ENCODE data around the gene TRAPPC4. TPM values are rescaled to one million over a fixed set of nuclear protein-coding genes. Genes with fewer than 3 reads are reported as not detected.

Gene TRAPPC4
- total and polyA plus RNA-seq, 11 donors, result 21.5 to 74.8 (median 44.4) TPM

Small RNA genes lying within 50 kb of the gene (microRNA-seq; reads per million reads assigned to microRNA genes)
- 0 to 0.41 (median 0.19) reads per million in 4 donors for gene MIR3656

Other genes starting within 250 kb of the TRAPPC4 start
- gene DDX6, start 227.6 kb upstream of the TRAPPC4 start, total RNA-seq, result 100 to 1,000 TPM in 8 of 9 donors, 10 to 100 TPM in 1; 83.7 to 166 (median 114) TPM
- gene DDX6, start 227.6 kb upstream of the TRAPPC4 start, polyA plus RNA-seq, result 10 to 100 TPM; 29.4 to 30.7 TPM
- gene CXCR5, start 134.9 kb upstream of the TRAPPC4 start, total RNA-seq, result under 1 TPM in 1 of 9 donors, not detected in 8; 0.11 TPM
- under 1 TPM; 0.25 to 0.27 TPM for gene CXCR5, start 134.9 kb upstream of the TRAPPC4 start, polyA plus RNA-seq
- gene BCL9L, start 92.8 kb upstream of the TRAPPC4 start, total RNA-seq, result 10 to 100 TPM; 33.4 to 80.3 (median 44.3) TPM
- gene BCL9L, start 92.8 kb upstream of the TRAPPC4 start, polyA plus RNA-seq, result 100 to 1,000 TPM in 1 of 2 donors, 10 to 100 TPM in 1; 28.0 to 102 TPM
- not detected for gene UPK2, start 62.5 kb upstream of the TRAPPC4 start, total RNA-seq
- not detected for gene UPK2, start 62.5 kb upstream of the TRAPPC4 start, polyA plus RNA-seq
- gene FOXR1, start 47.0 kb upstream of the TRAPPC4 start, total RNA-seq, result not detected
- not detected for gene FOXR1, start 47.0 kb upstream of the TRAPPC4 start, polyA plus RNA-seq
- 10 to 100 TPM in 6 of 9 donors, 1 to 10 TPM in 3; 7.9 to 15.8 (median 11.7) TPM for gene CENATAC, start 20.6 kb upstream of the TRAPPC4 start, total RNA-seq
- 10 to 100 TPM in 1 of 2 donors, 1 to 10 TPM in 1; 9.5 to 27.3 TPM for gene CENATAC, start 20.6 kb upstream of the TRAPPC4 start, polyA plus RNA-seq
- gene RPS25, start 423 bp upstream of the TRAPPC4 start, total RNA-seq, result 1,000 to 10,000 TPM in 2 of 9 donors, 100 to 1,000 TPM in 7; 719 to 1,307 (median 821) TPM
- gene RPS25, start 423 bp upstream of the TRAPPC4 start, polyA plus RNA-seq, result 1,000 to 10,000 TPM; 1,773 to 1,882 TPM
- gene SLC37A4, start 12.1 kb downstream of the TRAPPC4 start, total RNA-seq, result 10 to 100 TPM in 3 of 9 donors, 1 to 10 TPM in 6; 4.5 to 18.5 (median 7.7) TPM
- 10 to 100 TPM in 1 of 2 donors, 1 to 10 TPM in 1; 7.4 to 10.1 TPM for gene SLC37A4, start 12.1 kb downstream of the TRAPPC4 start, polyA plus RNA-seq
- gene HYOU1, start 38.4 kb downstream of the TRAPPC4 start, total RNA-seq, result 100 to 1,000 TPM in 1 of 9 donors, 10 to 100 TPM in 8; 45.9 to 104 (median 68.6) TPM
- 100 to 1,000 TPM in 1 of 2 donors, 10 to 100 TPM in 1; 34.7 to 260 TPM for gene HYOU1, start 38.4 kb downstream of the TRAPPC4 start, polyA plus RNA-seq
- 10 to 100 TPM; 18.7 to 33.3 (median 21.5) TPM for gene VPS11, start 49.1 kb downstream of the TRAPPC4 start, total RNA-seq
- gene VPS11, start 49.1 kb downstream of the TRAPPC4 start, polyA plus RNA-seq, result 10 to 100 TPM; 21.7 to 27.1 TPM
- gene HMBS, start 66.1 kb downstream of the TRAPPC4 start, total RNA-seq, result 10 to 100 TPM in 8 of 9 donors, 1 to 10 TPM in 1; 8.1 to 24.1 (median 16.6) TPM
- 10 to 100 TPM; 28.8 to 34.0 TPM for gene HMBS, start 66.1 kb downstream of the TRAPPC4 start, polyA plus RNA-seq
- 10 to 100 TPM; 11.2 to 32.4 (median 16.5) TPM for gene DPAGT1, start 83.1 kb downstream of the TRAPPC4 start, total RNA-seq
- gene DPAGT1, start 83.1 kb downstream of the TRAPPC4 start, polyA plus RNA-seq, result 10 to 100 TPM; 13.4 to 32.9 TPM
- gene C2CD2L, start 88.6 kb downstream of the TRAPPC4 start, total RNA-seq, result 10 to 100 TPM in 5 of 9 donors, 1 to 10 TPM in 4; 7.1 to 18.3 (median 11.2) TPM
- gene C2CD2L, start 88.6 kb downstream of the TRAPPC4 start, polyA plus RNA-seq, result 10 to 100 TPM in 1 of 2 donors, 1 to 10 TPM in 1; 6.6 to 17.7 TPM
- 10 to 100 TPM in 7 of 9 donors, 1 to 10 TPM in 2; 9.4 to 16.3 (median 12.8) TPM for gene HINFP, start 102.8 kb downstream of the TRAPPC4 start, total RNA-seq
- 10 to 100 TPM; 10.8 to 12.9 TPM for gene HINFP, start 102.8 kb downstream of the TRAPPC4 start, polyA plus RNA-seq
- gene ABCG4, start 130.3 kb downstream of the TRAPPC4 start, total RNA-seq, result 1 to 10 TPM in 4 of 9 donors, under 1 TPM in 5; 0.38 to 2.1 (median 0.98) TPM
- 1 to 10 TPM in 1 of 2 donors, under 1 TPM in 1; 0.25 to 1.1 TPM for gene ABCG4, start 130.3 kb downstream of the TRAPPC4 start, polyA plus RNA-seq
- 10 to 100 TPM; 19.7 to 47.0 (median 30.7) TPM for gene NLRX1, start 150.0 kb downstream of the TRAPPC4 start, total RNA-seq
- 10 to 100 TPM; 10.6 to 13.7 TPM for gene NLRX1, start 150.0 kb downstream of the TRAPPC4 start, polyA plus RNA-seq
- 1 to 10 TPM in 1 of 9 donors, not detected in 8; 3.7 TPM for gene NHERF4, start 166.7 kb downstream of the TRAPPC4 start, total RNA-seq
- not detected for gene NHERF4, start 166.7 kb downstream of the TRAPPC4 start, polyA plus RNA-seq
- gene CBL, start 187.6 kb downstream of the TRAPPC4 start, total RNA-seq, result 10 to 100 TPM in 3 of 9 donors, 1 to 10 TPM in 6; 6.1 to 20.4 (median 9.5) TPM
- 1 to 10 TPM; 3.1 to 5.8 TPM for gene CBL, start 187.6 kb downstream of the TRAPPC4 start, polyA plus RNA-seq